Epithelial cell of esophagus (primary cell): ENCODE results near the gene UST.

Source experiments
- DNase-seq: peaks from one replicate; pipeline ENCODE4 v3.0.0; 2010; ENCODE audit warnings: low read depth
- H3K4me3 ChIP-seq: 2 replicates; pipeline ENCODE4 v1.5.1; 2011; ENCODE audit warnings: mild to moderate bottlenecking, low read length, control low read depth
- CTCF ChIP-seq: IDR thresholded peaks from 2 replicates; pipeline ENCODE4 v1.5.1; 2011; ENCODE audit warnings: low read depth, mild to moderate bottlenecking, low read length, control low read depth, inconsistent platforms; ENCODE audit not compliant: insufficient read depth; ENCODE audit errors: missing control alignments

The UST gene

DNA sequence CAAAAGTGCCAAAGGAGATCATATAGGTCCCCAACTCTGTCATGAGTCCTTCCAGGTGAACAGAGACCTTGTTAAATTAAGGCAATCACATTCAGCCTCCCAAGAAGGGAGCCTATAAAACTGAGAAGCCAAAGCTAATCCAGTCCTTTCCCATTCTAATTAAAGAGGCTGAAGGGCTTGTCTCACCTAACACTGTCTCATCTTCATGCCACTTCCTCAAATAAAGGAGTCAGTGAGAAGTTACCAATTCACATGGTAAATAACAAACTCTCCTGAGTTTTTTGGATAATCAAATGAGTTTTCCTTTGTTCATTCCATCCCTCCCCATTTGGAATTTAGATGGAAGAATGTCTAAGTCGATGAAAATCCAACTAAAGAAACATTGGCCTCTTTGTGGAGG lies 242.8 kb downstream of the UST start:
- TF ChIP-seq CTCF: no peak
- no peak for DNase-seq
- H3K4me3 ChIP-seq: no peak overlapping the region

DNA sequence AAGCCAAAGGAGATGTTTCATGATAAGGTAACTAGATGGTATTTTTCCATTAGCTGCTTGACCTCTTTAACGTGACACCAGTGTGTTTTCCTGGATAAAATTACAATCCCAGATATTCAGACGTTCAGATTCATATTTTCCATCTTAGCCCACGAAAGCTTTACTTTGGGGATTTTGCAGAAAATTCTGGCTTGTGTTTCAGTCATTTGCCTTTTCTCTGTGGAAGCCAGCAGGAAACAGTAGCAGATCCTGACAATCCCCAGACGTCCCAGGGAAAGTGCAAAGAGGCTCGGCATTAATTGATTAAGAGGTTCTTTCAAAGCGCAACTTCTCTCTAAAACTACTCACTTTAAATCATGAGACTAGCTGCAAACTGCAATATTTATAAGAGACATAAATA lies 243.6 kb downstream of the UST start:
- TF ChIP-seq CTCF: no peak
- no peak for DNase-seq
- no peak overlapping the region for H3K4me3 ChIP-seq

DNA sequence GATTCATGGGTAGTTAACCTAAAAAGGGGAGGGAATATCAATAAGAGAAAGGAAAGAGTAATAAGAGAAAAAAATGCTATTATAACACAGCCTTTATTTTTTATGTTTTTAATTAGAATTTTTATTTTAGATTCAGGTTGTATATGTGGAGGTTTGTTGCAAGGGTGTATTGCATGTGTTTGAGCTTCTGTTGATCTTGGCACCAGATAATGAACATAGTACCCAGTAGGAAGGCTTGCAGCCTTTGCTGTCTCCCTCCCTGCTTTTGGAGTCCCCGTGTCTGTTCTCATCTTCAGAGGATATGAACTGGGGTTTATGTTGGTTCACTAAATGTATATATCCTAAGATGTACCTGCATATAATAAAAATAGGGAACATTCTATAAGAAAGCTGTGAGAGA lies 250.0 kb downstream of the UST start:
- no peak for DNase-seq
- no peak overlapping the region for H3K4me3 ChIP-seq
- no peak for TF ChIP-seq CTCF

GRCh38 chr6:148997865-148998264 lies 251.0 kb downstream of the UST start:
- DNase-seq: no peak
- no peak for TF ChIP-seq CTCF
- H3K4me3 ChIP-seq: no peak overlapping the region

DNA sequence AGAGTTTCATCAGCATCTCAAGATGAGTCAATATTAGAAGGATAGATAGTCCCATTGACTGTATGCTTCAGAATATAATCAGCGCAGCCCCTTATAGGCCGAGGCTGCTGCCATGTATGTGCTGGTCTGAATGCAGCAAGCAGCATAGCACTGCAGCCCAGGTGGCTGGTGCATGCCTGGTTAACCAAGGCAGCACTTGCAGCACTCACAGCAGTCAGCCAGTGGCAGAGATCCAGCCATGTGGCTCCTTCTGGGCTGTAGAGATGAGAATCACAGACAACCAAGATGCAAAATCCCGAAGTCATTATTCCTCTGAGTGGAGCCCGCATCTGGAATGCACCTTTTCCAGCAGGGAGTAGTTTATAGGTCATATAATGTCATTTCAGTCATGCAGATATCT lies 251.9 kb downstream of the UST start:
- TF ChIP-seq CTCF: no peak
- no peak overlapping the region for H3K4me3 ChIP-seq
- no peak for DNase-seq

GRCh38 chr6:148999501-148999900 lies 252.7 kb downstream of the UST start:
- DNase-seq: peak; percentile 35
- H3K4me3 ChIP-seq: no peak overlapping the region
- TF ChIP-seq CTCF: no peak

DNA sequence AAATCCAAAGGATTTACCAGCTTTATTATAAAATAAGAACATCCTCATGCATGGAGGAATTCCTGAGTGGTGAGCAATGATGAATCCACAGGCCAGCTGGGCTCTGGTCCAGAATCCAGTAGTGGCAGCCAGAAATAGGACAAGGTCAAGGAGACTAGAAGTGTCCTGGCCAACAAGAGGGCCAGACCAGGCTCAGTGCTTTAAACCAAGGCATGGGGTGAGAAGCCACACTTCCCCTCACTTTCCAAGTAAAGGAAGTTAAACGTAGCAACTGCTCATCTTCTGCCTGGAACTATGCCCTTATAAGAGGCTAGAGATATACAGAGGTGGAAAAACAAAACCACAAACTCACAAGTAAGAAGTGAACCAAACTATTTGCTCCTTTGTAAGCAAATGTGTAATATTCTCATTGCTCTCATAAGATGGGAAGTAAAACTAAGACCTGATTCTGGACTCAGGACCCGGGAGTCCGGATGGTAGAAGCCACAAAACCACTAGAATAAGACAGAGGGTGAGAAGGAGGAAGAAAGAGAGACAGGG lies 253.2 kb downstream of the UST start:
- H3K4me3 ChIP-seq: no peak overlapping the region
- no peak for TF ChIP-seq CTCF
- peak; percentile 59 for DNase-seq
